Subcutaneous abdominal adipose tissue (tissue), 5 donors: ENCODE data around the gene DNMT1.
"Not testable (repeated sequence)": the region's sequence is repeated elsewhere in the genome, so short reads cannot be mapped to it uniquely, and the experiment has no call there.

Experiments
- H3K27ac ChIP-seq: one replicate; pipeline ENCODE4 v1.7.0; 2013; ENCODE audit warnings: low read depth, mild to moderate bottlenecking, inconsistent platforms, low read length, moderate library complexity
- H3K27me3 ChIP-seq, 5 donors: one replicate each; pipeline ENCODE4 v1.7.0; 2013; ENCODE audit warnings: low read length in 5 of 5, inconsistent platforms in 1 of 5; ENCODE audit not compliant: control insufficient read depth in 5 of 5, insufficient read depth in 4 of 5
- H3K36me3 ChIP-seq, 5 donors: one replicate each; pipeline ENCODE4 v1.7.0; 2013; ENCODE audit warnings: low read length in 5 of 5; ENCODE audit not compliant: control insufficient read depth in 5 of 5, insufficient read depth in 5 of 5
- H3K4me1 ChIP-seq, 5 donors: one replicate each; pipeline ENCODE4 v1.7.0; 2013; ENCODE audit warnings: low read length in 5 of 5, mild to moderate bottlenecking in 3 of 5, moderate library complexity in 1 of 5; ENCODE audit not compliant: control insufficient read depth in 5 of 5, insufficient read depth in 5 of 5
- H3K4me3 ChIP-seq, 5 donors: one replicate each; pipeline ENCODE4 v1.7.0; 2013; ENCODE audit warnings: low read length in 5 of 5, low read depth in 1 of 5
- H3K9ac ChIP-seq, 5 donors: one replicate each; pipeline ENCODE4 v1.7.0; 2013; ENCODE audit warnings: low read length in 5 of 5, mild to moderate bottlenecking in 4 of 5, moderate library complexity in 3 of 5
- H3K9me3 ChIP-seq, 5 donors: one replicate each; pipeline ENCODE4 v1.7.0; 2013; ENCODE audit warnings: low read length in 5 of 5; ENCODE audit not compliant: control insufficient read depth in 5 of 5
- donor health status: healthy.
- donor health status: healthy.
- donor health status: healthy.
- donor health status: healthy.
- donor health status: healthy.

DNMT1 gene

DNA sequence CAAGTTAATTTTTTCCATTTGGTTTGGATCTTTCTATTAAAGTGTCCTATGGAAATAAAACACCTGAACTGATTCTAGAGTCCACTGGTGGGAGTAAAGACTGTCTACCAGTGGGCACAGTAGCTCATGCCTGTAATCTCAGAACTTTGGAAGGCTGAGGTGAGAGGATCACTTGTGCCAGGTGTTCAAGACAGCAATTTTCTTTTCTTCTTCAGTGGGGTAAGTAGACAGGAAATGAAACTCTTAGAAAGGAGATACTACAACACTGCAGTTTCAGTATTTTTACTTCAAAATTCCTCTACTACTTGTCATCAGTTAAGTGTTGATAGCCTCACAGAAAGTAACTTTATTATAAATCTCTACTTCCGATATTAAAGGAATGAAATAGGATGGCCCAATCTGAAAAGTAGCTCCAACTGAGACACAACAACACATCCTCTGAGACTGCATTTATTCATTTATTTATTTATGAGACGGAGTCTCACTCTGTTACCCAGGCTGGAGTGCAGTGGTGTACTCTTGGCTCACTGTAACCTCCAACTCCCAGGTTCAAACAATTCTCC is 26.3 kb downstream of the DNMT1 start:
- Histone ChIP-seq H3K27me3 (no peaks in the 10 kb centered on the region), H3K4me1 (no peaks in the 10 kb centered on the region), H3K9ac (no peak overlapping the region), H3K27ac (no peak overlapping the region), H3K36me3 (peaks cover 7 to 78% (median 61%) of the 10 kb centered on the region in 5 donors), H3K9me3 (no peaks in the 10 kb centered on the region), H3K4me3 (no peak overlapping the region)

DNA sequence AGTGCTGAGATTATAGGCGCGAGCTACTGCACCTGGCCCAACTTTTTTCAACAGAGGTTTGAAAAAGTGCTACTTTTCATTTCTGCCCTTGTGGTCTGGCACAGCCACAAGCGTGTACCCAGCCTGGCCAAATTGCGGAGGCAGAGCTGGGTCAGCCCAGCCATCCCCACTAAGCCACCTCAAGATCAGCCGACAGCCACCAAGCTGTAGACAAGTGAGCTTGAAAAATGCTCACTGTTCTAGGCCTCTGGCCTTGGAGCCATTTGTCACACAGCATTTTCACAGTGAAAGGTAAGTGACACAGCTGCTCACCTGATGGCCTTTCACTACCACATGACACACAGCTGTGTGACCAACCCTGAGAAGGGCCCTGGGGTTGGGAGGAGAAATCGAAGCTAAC is 27.3 kb downstream of the DNMT1 start:
- Histone ChIP-seq H3K9me3 (no peaks in the 10 kb centered on the region), H3K4me3 (no peak overlapping the region), H3K27ac (no peak overlapping the region), H3K36me3 (peaks cover 2 to 78% (median 54%) of the 10 kb centered on the region in 5 donors), H3K4me1 (no peaks in the 10 kb centered on the region), H3K27me3 (no peaks in the 10 kb centered on the region), H3K9ac (no peak overlapping the region)

DNA sequence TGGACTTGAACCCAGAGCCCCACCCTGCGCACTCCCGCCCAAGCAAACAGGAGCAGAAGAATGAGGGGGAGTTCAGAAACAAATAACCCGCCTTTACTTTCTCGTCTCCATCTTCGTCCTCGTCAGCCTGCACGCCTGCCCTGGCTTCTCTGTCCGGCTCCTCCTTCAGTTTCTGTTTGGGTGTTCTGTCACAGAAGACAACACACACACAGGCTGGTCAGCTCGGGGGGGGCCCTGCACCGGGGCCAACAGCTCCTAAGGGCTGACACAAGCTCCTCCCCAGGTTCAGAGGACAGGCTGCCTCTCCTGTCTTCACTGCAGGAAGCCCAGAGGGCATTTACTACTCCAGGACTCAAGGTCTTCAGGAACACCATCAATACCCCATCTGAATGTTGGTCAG is 28.3 kb downstream of the DNMT1 start:
- not testable (repeated sequence) for H3K9me3 ChIP-seq, H3K4me3 ChIP-seq, H3K27ac ChIP-seq, H3K27me3 ChIP-seq, H3K4me1 ChIP-seq, H3K9ac ChIP-seq
- peaks cover 2 to 84% (median 58%) of the 10 kb centered on the region in 5 donors for H3K36me3 ChIP-seq

DNA sequence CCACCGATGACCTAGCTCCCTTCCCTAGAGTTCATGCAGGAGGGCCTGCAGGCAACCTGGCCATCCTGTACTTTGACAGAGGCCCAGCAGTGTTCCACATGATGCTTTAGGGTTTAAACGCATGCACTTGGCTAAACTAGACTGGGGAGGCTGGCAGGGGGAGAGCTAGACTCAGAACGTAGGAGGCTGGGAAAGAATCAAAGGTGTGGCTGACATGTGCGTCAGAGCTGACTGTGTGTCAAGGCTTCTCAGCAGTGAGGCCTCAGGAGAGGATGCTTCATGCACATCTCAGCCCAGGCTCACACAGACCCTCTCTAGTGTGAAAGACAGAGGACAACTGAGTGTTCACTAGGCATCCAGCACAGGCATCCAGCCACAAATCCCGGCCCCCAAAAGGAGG is 28.7 kb downstream of the DNMT1 start:
- Histone ChIP-seq H3K9me3 (no peaks in the 10 kb centered on the region), H3K36me3 (peaks cover 2 to 84% (median 58%) of the 10 kb centered on the region in 5 donors), H3K27me3 (no peaks in the 10 kb centered on the region), H3K27ac (no peak overlapping the region), H3K4me3 (no peak overlapping the region), H3K9ac (no peak overlapping the region), H3K4me1 (no peaks in the 10 kb centered on the region)

DNA sequence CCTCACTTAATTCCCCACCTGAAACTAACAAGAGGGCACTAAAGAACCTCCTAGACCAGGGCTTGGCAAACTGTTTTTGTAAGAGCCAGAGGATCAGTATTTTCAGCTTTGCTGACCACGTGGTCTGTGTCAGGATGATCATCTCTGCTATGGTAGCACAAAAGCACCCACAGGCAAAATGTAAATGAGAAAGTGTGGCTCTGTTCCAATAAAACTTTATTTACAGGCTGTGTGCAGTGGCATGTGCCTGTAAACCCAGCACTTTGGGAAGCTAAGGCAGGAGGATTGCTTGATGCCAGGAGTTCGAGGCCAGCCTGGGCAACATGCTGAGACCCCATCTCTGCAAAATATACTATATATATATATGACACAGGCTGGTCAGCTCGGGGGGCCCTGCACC is 31.2 kb downstream of the DNMT1 start:
- H3K9ac ChIP-seq: no peak overlapping the region
- H3K27me3 ChIP-seq: no peaks in the 10 kb centered on the region
- H3K36me3 ChIP-seq: peaks cover 3 to 88% (median 68%) of the 10 kb centered on the region in 5 donors
- H3K9me3 ChIP-seq: no peaks in the 10 kb centered on the region
- H3K4me1 ChIP-seq: no peaks in the 10 kb centered on the region
- no peak overlapping the region for H3K27ac ChIP-seq
- H3K4me3 ChIP-seq: no peak overlapping the region

DNA sequence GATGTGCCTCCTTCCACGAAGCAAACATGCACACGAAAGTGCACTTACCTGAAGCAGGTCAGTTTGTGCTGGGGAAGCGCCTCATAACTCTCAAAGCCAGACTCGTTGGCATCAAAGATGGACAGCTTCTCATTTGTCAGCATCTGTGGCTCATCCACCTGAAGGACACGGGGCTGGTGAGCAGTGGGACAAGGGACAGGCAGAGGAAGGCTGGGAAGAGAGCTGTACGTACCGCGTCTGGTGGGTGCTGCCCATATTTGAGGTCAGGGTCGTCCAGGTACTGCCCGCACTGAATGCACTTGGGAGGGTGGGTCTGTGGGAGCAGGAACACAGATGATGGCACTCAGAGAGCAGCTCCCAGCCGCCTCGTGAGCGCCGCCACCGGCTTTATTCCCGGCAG is 35.1 kb downstream of the DNMT1 start:
- no peaks in the 10 kb centered on the region for H3K9me3 ChIP-seq
- H3K36me3 ChIP-seq: peaks cover 2 to 96% (median 77%) of the 10 kb centered on the region in 5 donors
- no peak overlapping the region for H3K4me3 ChIP-seq
- H3K9ac ChIP-seq: no peak overlapping the region
- no peaks in the 10 kb centered on the region for H3K27me3 ChIP-seq
- H3K27ac ChIP-seq: no peak overlapping the region
- no peaks in the 10 kb centered on the region for H3K4me1 ChIP-seq

DNA sequence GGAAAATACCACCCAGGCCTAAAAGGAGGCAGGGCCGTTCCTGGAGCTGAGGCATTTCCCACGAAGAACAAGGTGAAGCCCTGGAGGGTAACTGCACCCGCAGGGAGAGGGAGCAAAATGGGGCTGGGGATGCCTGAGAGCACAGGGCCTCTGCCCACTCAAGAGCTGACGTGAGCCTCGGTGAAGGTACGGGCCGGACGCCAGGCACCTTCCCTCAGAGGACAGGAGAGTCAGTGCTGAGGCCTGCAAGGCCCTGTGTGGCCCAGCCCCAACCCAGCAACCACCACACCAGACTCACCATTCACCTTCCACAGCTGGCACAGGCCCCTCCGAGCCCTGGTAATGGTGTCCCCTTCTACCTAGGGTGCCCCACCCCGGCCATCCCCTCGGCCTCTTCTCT is 36.3 kb downstream of the DNMT1 start:
- H3K4me3 ChIP-seq: no peak overlapping the region
- H3K4me1 ChIP-seq: no peaks in the 10 kb centered on the region
- H3K9me3 ChIP-seq: no peaks in the 10 kb centered on the region
- no peaks in the 10 kb centered on the region for H3K27me3 ChIP-seq
- H3K36me3 ChIP-seq: peaks cover 5 to 97% (median 85%) of the 10 kb centered on the region in 5 donors
- H3K9ac ChIP-seq: no peak overlapping the region
- H3K27ac ChIP-seq: no peak overlapping the region

DNA sequence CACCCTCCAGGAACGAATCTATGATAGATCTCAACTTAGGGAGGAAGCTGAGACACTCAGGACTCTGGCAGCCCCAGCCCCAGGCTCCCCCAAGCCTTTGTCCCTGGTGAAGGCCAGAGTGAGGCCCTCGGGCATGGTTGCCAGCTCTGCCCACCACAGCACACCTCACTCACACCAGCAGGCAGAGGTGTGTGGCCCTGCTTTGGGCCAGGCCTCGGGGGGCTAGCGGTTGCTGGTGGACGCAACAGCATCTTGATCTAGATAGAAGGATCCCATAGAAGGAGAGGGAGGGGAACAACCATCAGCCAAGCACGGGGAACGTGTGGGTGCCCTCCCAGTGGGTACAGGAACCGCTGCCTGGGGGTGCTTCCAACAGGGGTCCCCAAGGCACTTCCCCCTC is 36.7 kb downstream of the DNMT1 start:
- H3K9me3 ChIP-seq: no peaks in the 10 kb centered on the region
- H3K4me3 ChIP-seq: no peak overlapping the region
- no peaks in the 10 kb centered on the region for H3K27me3 ChIP-seq
- H3K4me1 ChIP-seq: no peaks in the 10 kb centered on the region
- no peak overlapping the region for H3K27ac ChIP-seq
- H3K36me3 ChIP-seq: peaks cover 5 to 95% (median 82%) of the 10 kb centered on the region in 5 donors
- H3K9ac ChIP-seq: no peak overlapping the region

DNA sequence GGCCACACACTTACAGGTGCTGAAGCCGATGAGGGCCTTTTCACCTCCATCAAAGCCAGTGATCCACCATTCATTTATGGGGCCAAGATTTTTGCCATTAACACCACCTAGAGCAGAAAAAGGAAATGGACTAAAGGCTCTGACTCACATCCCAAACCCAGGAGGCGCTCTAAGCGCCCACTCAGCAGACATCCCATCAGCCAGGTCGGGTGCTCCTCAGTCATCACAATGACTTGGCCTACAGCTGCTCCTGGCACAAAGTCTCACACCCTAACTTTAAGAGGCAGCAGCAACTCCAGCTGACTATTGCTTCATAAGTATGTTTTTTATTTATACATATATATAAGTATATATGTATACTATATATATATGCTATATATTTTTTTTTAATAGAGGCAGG is 38.9 kb downstream of the DNMT1 start:
- Histone ChIP-seq H3K27me3 (no peaks in the 10 kb centered on the region), H3K27ac (no peak overlapping the region), H3K4me1 (no peaks in the 10 kb centered on the region), H3K36me3 (peaks cover 5 to 96% (median 87%) of the 10 kb centered on the region in 5 donors), H3K9ac (no peak overlapping the region), H3K4me3 (no peak overlapping the region), H3K9me3 (no peaks in the 10 kb centered on the region)

DNA sequence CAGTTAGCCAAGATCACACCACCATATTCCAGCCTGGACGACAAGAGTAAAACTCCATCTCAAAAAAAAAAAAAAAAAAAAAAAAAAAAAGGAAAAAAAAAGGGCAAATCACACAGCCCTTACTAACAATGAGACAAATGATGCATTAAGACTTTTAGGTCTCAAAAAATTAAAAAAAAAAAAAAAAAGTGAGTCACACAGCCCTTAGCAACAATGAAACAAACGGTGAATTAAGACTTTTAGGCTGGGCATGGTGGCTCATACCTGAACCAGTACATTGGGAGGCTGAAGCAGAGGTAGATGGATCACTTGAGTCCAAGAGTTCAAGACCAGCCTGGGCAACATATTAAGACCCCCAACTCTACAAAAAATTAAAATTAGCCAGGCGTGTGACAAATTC is 42.7 kb downstream of the DNMT1 start:
- Histone ChIP-seq H3K4me1 (no peaks in the 10 kb centered on the region), H3K36me3 (peaks cover 5 to 88% (median 76%) of the 10 kb centered on the region in 5 donors), H3K9me3 (no peaks in the 10 kb centered on the region), H3K4me3 (no peak overlapping the region), H3K27ac (no peak overlapping the region), H3K9ac (no peak overlapping the region), H3K27me3 (no peaks in the 10 kb centered on the region)

DNA sequence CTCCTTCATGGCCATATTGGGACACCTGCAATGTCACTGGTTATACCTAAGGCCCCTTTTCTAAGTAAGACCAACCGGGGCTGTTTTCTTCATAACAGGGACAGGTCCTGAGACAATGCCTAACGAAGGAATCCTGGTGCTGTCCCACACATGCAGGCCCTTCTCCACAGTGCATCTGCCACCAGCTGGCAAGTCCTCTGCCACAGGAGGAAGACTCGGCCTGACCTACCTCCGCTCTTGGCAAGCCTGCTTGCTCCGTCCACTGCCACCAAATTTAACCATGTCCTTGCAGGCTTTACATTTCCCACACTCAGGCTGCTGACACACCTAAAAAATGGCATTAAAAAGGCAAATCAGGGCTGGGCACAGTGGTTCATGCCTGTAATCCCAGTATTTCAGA is 43.2 kb downstream of the DNMT1 start:
- H3K9me3 ChIP-seq: no peaks in the 10 kb centered on the region
- H3K36me3 ChIP-seq: peaks cover 5 to 88% (median 70%) of the 10 kb centered on the region in 5 donors
- no peak overlapping the region for H3K9ac ChIP-seq
- no peaks in the 10 kb centered on the region for H3K27me3 ChIP-seq
- H3K4me1 ChIP-seq: no peaks in the 10 kb centered on the region
- H3K4me3 ChIP-seq: no peak overlapping the region
- no peak overlapping the region for H3K27ac ChIP-seq
